HG03571 (cell line): Measurements from ENCODE around the gene HCLS1.
A peak's percentile ranks its signal among the peaks of the same experiment; 100 is the strongest.
"Not testable (repeated sequence)": the region's sequence is repeated elsewhere in the genome, so short reads cannot be mapped to it uniquely, and the experiment has no call there.

ENCODE experiments used
- ATAC-seq: cut with Tn5 transposase; IDR thresholded peaks from one replicate; pipeline ENCODE4 v1.9.1; 2021; ENCODE audit not compliant: unreplicated experiment

The HCLS1 gene, protein sequence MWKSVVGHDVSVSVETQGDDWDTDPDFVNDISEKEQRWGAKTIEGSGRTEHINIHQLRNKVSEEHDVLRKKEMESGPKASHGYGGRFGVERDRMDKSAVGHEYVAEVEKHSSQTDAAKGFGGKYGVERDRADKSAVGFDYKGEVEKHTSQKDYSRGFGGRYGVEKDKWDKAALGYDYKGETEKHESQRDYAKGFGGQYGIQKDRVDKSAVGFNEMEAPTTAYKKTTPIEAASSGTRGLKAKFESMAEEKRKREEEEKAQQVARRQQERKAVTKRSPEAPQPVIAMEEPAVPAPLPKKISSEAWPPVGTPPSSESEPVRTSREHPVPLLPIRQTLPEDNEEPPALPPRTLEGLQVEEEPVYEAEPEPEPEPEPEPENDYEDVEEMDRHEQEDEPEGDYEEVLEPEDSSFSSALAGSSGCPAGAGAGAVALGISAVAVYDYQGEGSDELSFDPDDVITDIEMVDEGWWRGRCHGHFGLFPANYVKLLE

DNA sequence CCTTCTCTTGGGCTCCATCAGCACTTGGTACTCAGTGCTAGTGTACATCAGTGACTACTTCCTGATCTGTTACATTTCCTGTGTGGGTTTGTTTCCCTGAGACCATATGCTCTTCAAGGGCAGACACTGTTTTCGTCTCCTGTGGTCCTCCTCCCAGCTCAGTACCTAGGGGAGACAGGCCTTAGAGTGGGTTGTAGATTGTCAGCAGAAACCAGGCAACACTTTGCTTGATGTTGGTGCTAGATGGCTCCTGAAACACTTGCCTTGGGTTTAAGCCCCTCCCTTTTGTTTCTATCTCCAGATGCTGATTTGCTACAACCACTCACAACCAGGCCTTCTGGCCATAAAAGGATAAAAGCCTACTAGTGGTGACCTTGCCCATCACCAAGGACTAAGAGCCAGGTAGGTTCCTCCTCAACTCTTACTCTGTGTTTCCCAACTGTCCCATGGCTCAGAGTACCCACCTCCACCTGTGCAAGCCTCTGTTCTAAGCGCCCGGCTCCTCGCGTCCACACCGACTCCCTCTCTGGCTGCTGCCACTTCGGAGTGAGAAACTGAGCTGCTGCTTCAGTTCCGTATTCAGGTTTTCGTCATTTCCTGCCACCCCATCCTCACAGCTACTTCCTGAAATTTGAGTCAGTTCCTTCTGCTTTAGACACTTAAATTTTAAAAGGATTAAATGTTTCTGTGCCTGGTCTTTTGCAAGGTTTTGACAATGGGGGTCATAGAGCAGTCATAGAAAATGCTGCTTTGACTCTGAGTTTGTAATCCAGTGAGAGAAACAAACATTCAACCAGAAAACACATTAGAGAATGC lies at the start of gene HCLS1:
Gene HCLS1 (minus strand): TSS at position 548 of the 816 bp plus-strand sequence. CDS start 2,556 bp downstream, outside the sequence.
- ATAC-seq, result peak; percentile 83

DNA sequence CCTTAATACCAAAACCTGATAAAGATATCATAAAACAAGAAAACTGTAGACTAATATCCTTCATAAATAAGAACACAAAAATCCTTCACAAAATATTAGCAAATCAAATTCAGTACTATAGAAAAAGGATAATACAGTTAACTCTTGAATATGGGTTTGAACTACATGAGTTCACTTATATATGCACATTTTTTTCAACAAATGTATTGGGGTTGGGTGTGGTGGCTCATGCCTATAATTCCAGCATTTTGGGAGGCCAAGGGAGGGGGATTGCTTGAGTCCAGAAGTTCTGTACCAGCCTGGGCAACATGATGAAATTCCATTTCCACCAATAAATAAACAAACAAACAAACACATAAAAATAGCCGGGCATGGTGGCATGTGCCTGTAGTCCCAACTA lies 49.6 kb upstream of the HCLS1 start:
- no peak for ATAC-seq

DNA sequence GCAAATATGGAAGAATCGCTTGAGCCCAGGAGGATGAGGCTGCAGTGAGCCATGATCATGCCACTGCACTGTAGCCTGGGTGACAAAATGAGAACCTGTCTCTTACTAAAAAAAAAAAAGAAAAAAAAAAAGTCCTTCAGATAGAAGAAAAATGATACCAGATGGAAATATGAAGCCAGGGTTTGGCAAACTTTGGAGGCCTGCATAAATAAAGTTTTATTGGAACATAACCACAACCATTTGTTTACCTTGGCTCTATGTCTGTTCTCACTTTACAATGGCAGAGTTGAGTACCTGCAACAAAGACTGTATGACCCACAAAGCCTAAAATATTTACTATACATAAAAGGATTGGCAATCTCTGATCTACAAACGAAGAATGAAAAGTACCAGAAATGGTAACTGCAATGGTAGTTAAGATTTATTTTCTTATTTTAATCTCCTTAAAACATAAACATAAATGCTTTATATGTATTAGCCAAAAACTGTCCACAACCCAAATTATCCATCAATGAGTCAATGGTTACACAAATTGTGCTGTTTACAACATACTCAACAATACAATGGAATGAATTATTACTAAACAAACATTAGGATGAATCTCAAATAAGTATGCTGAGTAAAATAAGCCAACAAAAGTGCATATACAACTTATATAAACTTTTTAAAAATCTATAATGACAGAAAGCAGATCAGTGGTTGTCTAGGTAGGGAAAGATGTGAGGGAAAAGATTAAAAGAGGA lies 47.0 kb upstream of the HCLS1 start:
- no peak for ATAC-seq

DNA sequence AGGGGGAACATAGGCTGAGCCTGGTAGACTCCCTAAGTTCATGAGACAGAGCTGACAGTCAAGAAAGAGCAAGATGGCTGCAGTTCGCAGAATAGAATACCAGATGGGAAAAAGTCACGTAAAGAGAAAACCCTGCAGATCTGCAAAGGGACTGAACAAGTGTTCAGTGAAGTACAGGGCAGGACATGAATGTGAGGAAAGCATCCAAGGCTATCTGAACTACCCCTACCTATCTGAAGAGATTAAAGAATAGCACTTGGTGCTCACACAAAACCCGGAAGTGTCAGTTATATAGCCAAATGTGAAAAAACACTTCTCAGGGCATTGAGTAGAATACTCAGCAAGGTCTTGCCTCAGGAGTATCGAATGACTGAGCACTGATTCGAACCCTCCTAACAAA lies 44.8 kb upstream of the HCLS1 start:
- no peak for ATAC-seq

DNA sequence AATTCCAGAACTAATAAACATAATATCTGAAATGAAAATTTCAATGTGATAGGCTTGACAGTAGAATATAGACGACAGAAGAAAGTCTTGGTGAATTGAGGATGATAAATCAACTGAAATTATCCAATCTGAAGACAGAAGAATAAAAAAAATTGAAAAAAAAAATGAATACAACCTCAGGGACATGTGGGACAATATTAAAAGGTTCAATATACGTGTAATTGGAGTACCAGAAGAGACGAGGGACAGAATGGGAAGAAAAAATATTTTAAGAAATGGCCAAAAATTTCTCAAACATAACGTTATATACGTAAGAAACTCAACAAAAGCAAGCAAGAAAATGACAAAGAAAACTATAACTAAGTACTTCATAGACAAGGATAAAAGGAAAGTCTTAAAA lies 43.3 kb upstream of the HCLS1 start:
- ATAC-seq, result no peak

DNA sequence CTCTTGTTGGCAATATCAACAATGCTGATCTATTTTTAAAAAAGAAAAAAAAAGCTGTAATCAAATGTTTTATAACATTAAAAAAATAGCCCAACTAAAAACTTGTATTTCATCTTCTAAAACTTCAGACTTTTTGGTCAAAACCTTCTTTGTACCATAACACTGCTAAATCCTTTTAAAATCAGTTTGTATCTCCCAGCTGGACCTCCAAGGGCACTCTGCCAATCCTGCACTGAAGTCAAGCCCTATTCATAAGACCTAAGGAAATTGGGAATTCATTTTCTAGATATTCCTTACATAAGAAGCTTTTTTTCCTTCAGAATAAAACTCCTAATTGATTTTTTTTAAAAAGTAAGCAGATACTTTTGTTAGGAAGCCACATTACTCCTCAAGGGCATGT lies 38.2 kb upstream of the HCLS1 start:
- no peak for ATAC-seq

DNA sequence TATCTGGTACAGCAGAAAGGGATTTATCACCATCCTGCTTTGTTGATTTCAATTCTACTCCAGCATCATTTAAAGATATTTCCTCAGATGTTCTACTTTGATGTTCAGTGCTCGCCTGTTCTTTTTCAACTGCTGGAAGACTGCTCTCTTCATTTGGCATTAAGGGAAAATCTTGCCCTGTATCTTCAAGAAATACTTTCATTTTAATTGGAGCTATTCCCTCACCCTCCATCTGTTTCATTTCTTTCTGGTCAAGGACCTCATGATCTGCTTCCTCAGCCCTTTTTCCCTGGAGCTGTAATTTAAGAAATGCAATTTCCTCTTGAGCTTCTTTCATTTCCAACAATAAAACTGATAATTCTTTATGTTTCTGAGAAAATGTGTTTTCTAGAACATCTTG lies 37.8 kb upstream of the HCLS1 start:
- no peak for ATAC-seq

DNA sequence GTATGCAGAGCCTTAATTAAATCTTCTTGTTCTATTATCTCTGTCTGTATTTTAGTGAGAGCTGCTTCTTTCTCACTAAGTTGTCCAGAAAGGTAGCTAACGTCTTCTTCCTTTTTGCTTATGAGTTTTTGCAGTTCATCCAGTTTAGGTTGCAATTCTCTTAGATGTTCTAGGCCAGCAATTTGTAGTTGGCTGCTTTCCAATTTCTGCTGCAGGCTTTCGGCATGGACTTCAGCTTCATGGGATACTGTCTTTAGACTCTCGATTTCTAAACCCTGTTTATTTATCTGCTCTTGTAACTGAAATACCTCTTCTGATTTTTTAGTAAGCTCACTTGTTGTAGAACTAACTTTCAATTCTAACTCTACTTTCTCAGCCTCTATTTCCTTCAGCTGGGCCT lies 35.5 kb upstream of the HCLS1 start:
- ATAC-seq, result no peak

DNA sequence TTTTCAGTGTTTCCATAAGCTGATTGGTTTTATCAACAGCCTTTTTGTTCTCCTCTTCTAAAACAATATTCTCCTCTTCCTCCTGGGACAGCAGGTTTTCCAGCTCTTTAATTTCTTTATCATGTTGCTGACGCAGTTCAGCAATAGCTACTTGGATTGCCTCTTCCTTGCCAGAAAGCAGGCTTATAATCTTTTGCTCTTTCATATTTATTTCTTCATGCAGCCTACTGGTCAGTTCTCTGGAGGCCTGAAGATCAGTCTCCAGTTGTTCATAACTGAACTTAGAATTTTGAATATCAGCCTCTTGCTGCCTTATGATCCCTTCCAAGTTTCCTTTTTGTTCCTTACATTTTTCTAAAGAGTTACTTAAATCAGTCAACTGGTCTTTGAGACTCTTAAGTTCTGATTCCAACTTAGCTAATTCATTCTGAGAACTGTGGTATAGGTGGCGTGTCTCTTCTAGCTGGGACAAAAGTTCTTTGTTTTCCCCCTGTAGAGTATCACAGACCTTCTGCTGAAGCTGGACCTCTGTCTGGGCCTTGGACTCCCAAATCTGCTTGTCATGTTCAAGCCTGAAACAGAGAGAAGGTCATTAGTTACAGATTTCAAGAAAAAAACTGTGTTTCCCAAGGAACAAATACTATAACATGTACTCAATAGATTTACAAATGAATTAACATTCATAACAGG lies 31.5 kb upstream of the HCLS1 start:
- ATAC-seq, result no peak

DNA sequence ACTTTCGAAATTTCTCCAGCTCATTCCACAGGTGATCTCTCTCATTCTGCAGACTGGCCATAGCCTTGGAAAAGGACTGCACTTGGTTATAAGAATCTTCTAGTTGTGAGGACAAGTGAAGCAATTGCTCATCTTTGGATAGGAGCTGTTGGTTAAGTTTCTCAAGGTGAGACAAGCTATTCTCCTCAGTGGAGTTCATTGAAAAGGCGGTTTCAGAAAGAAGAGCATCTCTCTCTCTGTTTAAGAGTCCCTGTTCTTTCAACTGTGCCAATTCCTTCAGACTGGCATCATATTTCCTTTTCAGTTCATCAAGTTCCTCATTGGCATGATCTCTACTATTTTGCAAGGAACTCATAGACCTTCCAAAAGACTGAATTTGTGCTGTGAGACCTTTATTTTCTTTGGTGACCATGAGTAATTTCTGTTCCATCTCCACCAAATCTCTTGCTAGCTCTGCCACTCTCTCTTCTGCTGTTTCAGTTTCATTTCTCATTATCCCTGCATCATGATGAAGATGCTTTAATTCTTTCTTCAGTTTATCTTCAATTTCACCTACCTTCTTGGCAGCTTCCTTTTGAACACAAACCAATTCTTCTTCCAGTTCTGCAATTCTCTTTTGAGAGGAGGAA lies 30.2 kb upstream of the HCLS1 start:
- no peak for ATAC-seq

DNA sequence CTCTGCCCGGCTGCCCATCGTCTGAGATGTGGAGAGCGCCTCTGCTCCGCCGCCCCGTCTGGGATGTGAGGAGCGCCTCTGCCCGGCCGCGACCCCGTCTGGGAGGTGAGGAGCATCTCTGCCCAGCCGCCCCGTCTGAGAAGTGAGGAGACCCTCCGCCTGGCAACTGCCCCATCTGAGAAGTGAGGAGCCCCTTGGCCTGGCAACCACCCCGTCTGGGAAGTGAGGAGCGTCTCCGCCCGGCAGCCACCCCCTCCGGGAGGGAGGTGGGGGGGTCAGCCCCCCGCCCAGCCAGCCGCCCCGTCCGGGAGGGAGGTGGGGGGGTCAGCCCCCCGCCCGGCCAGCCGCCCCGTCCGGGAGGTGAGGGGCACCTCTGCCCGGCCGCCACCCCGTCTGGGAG lies 28.0 kb upstream of the HCLS1 start:
- not testable (repeated sequence) for ATAC-seq

DNA sequence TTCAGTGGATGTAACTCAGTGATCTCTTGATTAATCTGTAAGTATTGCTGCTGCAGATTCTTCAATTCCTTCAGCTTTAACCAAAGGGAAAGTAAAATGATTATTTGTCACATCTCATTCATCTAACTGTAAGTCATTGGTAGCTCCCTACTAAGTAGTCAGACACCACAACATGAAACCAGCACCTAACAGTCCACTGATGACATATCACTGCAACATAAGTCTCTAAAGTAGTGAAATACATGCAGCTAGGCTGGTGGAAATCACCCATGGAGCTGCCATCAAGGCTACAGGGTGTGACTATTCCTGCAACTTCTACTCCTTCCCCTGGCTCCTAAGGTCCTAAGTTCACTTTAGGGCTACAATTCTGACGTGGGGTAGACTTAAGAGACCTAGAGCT lies 21.1 kb upstream of the HCLS1 start:
- ATAC-seq, result no peak

DNA sequence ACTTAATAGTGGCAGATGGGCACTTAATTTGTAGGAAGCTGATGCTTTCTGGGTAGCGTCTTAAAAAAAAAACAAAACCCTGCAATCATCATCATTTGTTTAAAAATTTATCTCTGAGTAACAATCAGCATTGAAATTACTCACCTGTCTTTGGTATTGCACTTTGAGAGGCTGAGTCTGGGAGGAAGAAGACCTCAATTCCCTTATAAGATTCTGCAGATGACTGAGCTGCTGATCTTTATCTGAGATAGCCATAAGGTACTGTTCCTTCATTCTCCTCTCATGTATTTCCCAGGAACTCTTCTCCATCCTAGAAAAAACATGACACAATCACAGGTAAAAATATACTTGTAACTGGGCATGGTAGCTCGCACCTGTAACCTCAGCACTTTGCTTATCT lies 16.4 kb upstream of the HCLS1 start:
- no peak for ATAC-seq

DNA sequence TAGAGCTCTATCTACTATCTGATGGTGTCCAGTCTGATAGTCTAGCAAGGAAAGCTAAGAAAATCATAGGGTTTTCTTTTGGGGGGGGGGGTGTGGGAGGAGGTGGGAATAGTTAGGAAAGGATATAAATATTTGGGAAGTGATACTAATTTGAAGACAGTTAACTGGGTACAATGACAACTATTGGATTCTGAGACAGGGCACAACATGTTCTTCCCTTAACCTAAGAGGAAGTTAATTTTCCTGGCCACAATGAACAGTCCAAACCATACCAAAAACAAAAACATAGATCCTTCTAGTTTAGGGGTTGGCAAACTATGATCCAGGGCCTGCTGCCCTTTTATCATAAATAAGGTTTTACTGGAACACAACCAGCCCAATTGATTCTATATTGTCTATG lies 10.0 kb upstream of the HCLS1 start:
- ATAC-seq, result no peak

DNA sequence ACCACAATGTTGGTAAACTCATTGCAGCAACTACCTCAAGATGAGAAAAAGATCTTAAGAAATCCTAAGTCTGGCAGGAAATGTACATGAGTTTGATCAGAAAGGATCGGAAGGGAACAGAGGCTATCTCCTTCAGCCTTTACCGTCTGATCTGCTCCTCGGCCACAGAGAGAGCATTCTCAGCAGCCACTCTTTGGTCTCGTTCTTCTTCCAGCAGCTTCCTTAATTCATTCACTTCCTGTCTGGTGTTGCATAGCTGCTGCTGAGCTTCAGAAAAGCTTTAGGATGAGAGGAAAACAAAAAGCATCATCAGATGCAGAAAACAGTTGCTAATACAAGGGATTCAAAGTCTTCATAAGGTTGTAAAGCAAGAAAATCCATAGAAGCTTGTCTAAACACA lies 6.6 kb upstream of the HCLS1 start:
- ATAC-seq, result no peak

DNA sequence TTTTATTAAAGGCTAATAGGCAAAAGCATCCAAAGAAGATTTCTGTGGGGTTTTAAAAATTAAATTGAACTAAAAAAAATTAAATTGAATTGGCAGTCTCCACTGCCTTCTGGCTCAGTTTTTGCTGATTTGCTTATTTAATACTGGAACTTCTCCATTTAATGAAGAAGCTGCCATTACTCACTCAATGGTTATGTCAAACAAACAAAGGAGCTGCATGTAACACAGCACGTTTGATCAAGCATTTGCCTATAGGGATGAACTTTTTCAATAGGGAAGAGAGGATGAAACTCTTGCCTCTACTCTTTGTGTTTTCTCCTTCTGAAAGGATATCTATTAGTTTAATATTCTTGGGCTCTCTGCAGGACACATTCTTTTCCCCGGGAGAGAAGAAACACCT lies 4.8 kb upstream of the HCLS1 start:
- ATAC-seq, result no peak

DNA sequence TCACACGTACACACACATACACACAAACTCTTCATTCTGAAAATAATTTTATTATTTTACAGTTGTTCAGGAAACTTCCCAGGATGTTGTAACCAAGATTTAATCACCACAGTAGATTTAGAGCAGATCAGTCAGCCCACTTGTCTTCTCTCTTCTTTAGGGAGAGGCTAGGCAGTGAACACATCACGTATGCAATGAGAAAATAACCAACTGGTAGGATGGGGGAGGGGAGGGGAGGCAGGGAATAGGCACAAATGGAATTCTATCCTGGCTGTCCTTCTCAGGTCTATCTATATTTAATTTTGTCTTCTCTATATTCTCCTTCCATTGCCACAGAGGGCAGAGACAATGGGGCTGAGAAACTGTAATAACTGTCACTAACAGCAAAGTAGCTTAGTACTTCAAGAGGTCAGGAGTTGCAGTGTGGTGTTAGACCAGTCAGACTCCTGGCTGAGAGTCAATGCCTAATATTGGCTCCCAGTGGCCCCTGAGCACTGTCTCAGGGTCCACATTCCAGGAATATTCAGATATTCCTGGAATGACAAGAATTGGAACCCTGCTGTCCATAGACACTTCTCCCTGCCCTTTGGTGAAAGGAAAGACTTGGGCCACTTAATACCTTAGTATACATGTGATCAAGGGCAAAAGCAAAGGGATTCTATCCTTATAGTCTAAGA lies 2.6 kb upstream of the HCLS1 start:
- ATAC-seq, result no peak

DNA sequence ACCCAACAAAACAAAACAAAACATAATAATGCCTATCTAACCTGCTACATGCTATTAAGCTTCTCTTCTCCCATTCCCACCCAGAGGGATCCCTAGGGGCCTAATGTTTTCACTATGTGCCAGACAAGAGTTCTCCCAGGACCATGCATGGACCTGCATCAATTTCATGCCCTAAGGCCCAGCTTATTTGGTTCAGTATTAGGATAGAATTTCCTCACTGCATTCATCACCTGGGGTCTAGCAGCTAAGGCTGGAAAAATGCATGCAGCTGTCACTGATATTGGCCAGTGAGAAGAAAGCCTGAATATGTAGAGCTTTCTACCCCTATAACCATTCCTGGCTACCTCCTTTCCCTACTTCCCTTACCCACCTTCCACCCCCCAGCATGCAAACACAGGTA lies 2.0 kb upstream of the HCLS1 start:
- ATAC-seq, result no peak

DNA sequence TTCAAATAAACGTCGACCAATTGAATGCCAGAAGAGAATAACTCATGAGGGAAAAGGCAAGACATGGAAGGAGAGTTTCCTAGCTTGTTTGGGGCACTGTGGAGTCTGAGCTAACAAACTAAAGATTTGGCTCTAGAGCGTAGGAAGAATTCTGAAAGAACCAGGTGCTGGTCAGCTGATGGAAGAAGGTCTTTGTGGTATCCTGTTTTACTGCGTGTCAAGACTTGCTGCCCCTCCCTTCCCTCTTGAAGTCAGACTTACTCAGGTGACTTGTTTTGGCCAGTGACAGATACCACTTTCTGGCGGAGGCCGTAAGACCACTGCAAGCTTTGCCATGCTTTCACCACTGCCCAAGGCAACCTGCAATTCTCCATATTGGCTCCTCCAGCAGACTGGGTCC lies 673 bp upstream of the HCLS1 start:
- no peak for ATAC-seq

DNA sequence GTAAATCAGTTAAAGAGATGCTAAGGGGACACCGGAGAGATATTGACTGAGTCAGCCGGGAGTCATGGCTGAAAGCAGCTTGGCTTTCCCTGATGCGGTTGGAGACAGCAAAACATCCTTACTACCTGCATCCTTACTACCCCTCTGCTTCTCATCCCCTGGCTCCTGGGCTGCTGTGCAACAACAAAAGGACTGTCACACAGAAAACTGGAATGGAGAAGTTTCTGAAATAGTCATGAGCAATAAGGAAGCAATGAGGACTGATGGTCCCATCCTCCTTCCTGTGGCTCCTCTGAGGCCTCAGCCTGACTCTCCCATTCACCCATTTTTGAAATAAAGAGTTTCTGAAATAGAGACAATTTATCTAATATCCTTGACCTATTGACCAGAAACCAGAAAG lies 1.1 kb downstream of the HCLS1 start:
- no peak for ATAC-seq
